ENCODE data around the gene CELA3B.

The CELA3B gene

DNA sequence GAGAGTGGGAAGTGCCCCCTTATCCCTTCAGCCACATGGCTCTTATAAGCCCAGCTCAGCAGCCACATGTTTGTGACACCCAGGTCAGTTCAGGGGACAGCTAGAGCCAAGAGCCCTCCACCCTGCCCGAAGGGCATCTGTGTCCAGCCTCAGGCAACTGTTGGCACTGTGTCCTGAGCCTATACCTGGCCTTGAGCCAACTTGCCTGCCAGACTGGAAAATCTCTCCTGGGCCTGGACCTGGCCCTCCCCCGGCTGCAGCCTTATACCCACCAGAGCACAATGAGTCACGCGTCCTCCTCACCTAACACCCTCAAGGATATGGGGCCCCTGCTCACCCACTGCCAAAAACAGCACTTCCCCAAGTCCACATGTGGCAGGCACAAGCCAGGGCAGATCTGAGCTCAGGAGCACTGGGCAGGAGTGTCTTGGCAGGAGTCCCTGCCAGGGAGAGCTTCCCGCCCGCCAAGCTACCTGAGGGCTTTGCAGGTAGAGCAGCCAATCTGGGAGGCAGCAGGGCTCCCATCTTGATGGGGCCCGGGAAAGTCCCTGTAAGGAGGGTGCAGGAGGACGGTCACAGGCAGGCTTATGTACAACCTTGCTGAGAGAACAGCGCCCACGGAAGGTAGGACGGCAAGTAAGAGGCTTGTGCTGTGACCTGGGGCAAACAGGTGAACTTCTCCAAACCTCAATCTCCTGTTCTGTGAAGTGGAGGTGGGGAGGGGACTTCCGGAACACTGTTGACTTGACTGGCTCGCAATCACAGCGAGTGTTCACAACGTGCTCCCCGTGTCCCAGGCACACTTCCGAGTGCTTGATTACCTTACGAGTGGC is 19.9 kb upstream of the CELA3B start:
- TF ChIP-seq EZH2 (optimal IDR thresholded peaks at IDR 0.05; ENCODE audit: low read depth, low read length) = no peak
- TF ChIP-seq EZH2phosphoT487 (IDR thresholded peaks at IDR 0.05; ENCODE audit: low read length) = no peak
- no peak for TF ChIP-seq CTCF (IDR thresholded peaks at IDR 0.05; ENCODE audit: low read length)
- no peaks in the 10 kb centered on the region for H3K4me1 ChIP-seq (ENCODE audit: low read length)
- no peaks in the 10 kb centered on the region for H3K9me2 ChIP-seq (replicated peaks; ENCODE audit: insufficient read depth, low read length)
- H2AFZ ChIP-seq (ENCODE audit: low read length) = no peak overlapping the region
- H3K79me2 ChIP-seq (ENCODE audit: low read length) = no peaks in the 10 kb centered on the region
- H3K4me3 ChIP-seq (ENCODE audit: low read length) = no peak overlapping the region
- H3K27me3 ChIP-seq (replicated peaks; ENCODE audit: insufficient read depth, low read length) = peaks cover 3% of the 10 kb centered on the region; the same call in 1 of the 2 replicates
- H3K36me3 ChIP-seq (replicated peaks; ENCODE audit: insufficient read depth, low read length) = no peaks in the 10 kb centered on the region
- H3F3A ChIP-seq (ENCODE audit: insufficient read depth, low read length) = no peaks in the 10 kb centered on the region
- no peak overlapping the region for H3K9ac ChIP-seq (ENCODE audit: low read length)
- DNase-seq = no peak
- H4K20me1 ChIP-seq (ENCODE audit: insufficient read depth, low read length) = no peaks in the 10 kb centered on the region
- H3K27ac ChIP-seq (ENCODE audit: low read length) = no peak overlapping the region
- no peak overlapping the region for H3K4me2 ChIP-seq (ENCODE audit: low read depth, low read length)
- H3K9me3 ChIP-seq (replicated peaks; ENCODE audit: insufficient read depth, low read length) = no peaks in the 10 kb centered on the region

DNA sequence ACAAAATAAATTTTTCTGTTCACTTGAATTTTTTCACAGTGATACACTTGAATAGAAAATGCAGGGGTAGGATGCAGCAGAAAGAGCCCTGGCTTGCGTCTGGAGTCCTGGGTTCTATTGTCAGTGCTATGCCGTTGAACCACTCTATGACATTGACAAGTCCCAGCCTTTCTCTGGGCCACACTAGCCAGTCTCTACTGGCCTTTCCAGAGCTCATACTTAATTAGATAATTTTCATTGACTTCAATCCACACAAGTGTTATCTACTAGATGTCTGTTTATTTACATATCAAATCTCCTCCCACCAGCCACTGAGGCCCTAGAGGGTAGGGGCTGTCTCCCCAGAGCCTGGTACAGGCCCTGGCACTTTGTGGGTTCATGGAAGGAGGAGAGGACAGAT is 15.5 kb upstream of the CELA3B start:
- Histone ChIP-seq H3K9me2 (replicated peaks; ENCODE audit: insufficient read depth, low read length) (no peaks in the 10 kb centered on the region), H2AFZ (ENCODE audit: low read length) (no peak overlapping the region), H3F3A (ENCODE audit: insufficient read depth, low read length) (no peaks in the 10 kb centered on the region), H3K9me3 (replicated peaks; ENCODE audit: insufficient read depth, low read length) (no peaks in the 10 kb centered on the region), H3K9ac (ENCODE audit: low read length) (no peak overlapping the region), H3K4me1 (ENCODE audit: low read length) (no peaks in the 10 kb centered on the region), H4K20me1 (ENCODE audit: insufficient read depth, low read length) (no peaks in the 10 kb centered on the region), H3K4me2 (ENCODE audit: low read depth, low read length) (no peak overlapping the region), H3K27ac (ENCODE audit: low read length) (no peak overlapping the region), H3K27me3 (replicated peaks; ENCODE audit: insufficient read depth, low read length) (0 out of 2 replicates have a peak, but pooled peaks cover 3% of the 10 kb centered on the region), H3K36me3 (replicated peaks; ENCODE audit: insufficient read depth, low read length) (no peaks in the 10 kb centered on the region), H3K79me2 (ENCODE audit: low read length) (no peaks in the 10 kb centered on the region), H3K4me3 (ENCODE audit: low read length) (no peak overlapping the region)
- DNase-seq = no peak
- TF ChIP-seq EZH2phosphoT487 (IDR thresholded peaks at IDR 0.05; ENCODE audit: low read length) (no peak), EZH2 (optimal IDR thresholded peaks at IDR 0.05; ENCODE audit: low read depth, low read length) (no peak), CTCF (IDR thresholded peaks at IDR 0.05; ENCODE audit: low read length) (no peak)

DNA sequence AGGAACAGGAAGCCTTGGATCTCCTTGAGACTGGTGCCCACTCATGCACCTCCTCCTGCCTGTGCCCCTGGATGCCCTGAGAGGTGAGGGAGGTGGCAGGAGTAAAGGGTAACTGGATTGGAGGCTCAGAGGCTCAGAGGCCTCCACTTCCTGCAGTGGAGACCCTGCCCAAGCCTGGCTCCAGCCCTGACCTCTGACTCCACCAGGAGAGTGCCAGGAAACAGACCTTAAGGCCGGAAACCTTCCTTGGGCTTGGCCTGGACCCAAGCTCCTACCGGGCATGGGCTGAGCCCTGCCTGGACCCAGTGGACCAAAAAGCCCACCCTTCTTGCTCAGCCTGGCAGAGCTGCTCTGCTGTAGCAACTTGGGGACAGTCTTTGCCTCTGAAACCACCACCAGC is 15.0 kb upstream of the CELA3B start:
- H3K9me3 ChIP-seq (replicated peaks; ENCODE audit: insufficient read depth, low read length) = no peaks in the 10 kb centered on the region
- H3K9me2 ChIP-seq (replicated peaks; ENCODE audit: insufficient read depth, low read length) = no peaks in the 10 kb centered on the region
- no peaks in the 10 kb centered on the region for H4K20me1 ChIP-seq (ENCODE audit: insufficient read depth, low read length)
- H3K27me3 ChIP-seq (replicated peaks; ENCODE audit: insufficient read depth, low read length) = 0 out of 2 replicates have a peak, but pooled peaks cover 3% of the 10 kb centered on the region
- TF ChIP-seq CTCF (IDR thresholded peaks at IDR 0.05; ENCODE audit: low read length) (no peak), EZH2 (optimal IDR thresholded peaks at IDR 0.05; ENCODE audit: low read depth, low read length) (no peak), EZH2phosphoT487 (IDR thresholded peaks at IDR 0.05; ENCODE audit: low read length) (no peak)
- no peak overlapping the region for H2AFZ ChIP-seq (ENCODE audit: low read length)
- no peak overlapping the region for H3K9ac ChIP-seq (ENCODE audit: low read length)
- H3K79me2 ChIP-seq (ENCODE audit: low read length) = no peaks in the 10 kb centered on the region
- H3K4me3 ChIP-seq (ENCODE audit: low read length) = no peak overlapping the region
- H3K4me2 ChIP-seq (ENCODE audit: low read depth, low read length) = no peak overlapping the region
- H3K4me1 ChIP-seq (ENCODE audit: low read length) = no peaks in the 10 kb centered on the region
- no peaks in the 10 kb centered on the region for H3F3A ChIP-seq (ENCODE audit: insufficient read depth, low read length)
- H3K27ac ChIP-seq (ENCODE audit: low read length) = no peak overlapping the region
- H3K36me3 ChIP-seq (replicated peaks; ENCODE audit: insufficient read depth, low read length) = no peaks in the 10 kb centered on the region
- DNase-seq = no peak
